NCI-H2227 treated with DMSO at 0.1 percent for 48 hours (cell line): ENCODE data around the gene SCD5.

Experiments used
- DNase-seq: peaks from one replicate; lab custom pipeline; 2025; lab: John Stamatoyannopoulos, UW

Gene SCD5

GRCh38 chr4:82797040-82797404, 1.6 kb downstream of the SCD5 start:
- DNase-seq, result peak; percentile 31

GRCh38 chr4:82792912-82793649, 5.5 kb downstream of the SCD5 start:
- no peak for DNase-seq

GRCh38 chr4:82791179-82791578, 7.4 kb downstream of the SCD5 start:
- DNase-seq, result no peak

- no peak for DNase-seq
Observed at GRCh38 chr4:82790060-82790660, 8.4 kb downstream of the SCD5 start.

GRCh38 chr4:82789025-82789776, 9.4 kb downstream of the SCD5 start:
- no peak for DNase-seq

GRCh38 chr4:82787342-82787741, 11.3 kb downstream of the SCD5 start:
- no peak for DNase-seq

GRCh38 chr4:82786828-82787227, 11.8 kb downstream of the SCD5 start:
- DNase-seq, result peak; percentile 39

- DNase-seq, result peak; percentile 35
Observed at GRCh38 chr4:82785611-82786400, 12.8 kb downstream of the SCD5 start.

- DNase-seq, result peak; percentile 58
Observed at GRCh38 chr4:82784681-82785610, 13.7 kb downstream of the SCD5 start.

- no peak for DNase-seq
Observed at GRCh38 chr4:82782626-82783345, 15.8 kb downstream of the SCD5 start.

- peak; percentile 34 for DNase-seq
Observed at GRCh38 chr4:82780752-82781231, 17.8 kb downstream of the SCD5 start.

- DNase-seq, result no peak
Observed at GRCh38 chr4:82780170-82780751, 18.3 kb downstream of the SCD5 start.

- no peak for DNase-seq
Observed at GRCh38 chr4:82779032-82779431, 19.6 kb downstream of the SCD5 start.

GRCh38 chr4:82777857-82778525, 20.6 kb downstream of the SCD5 start:
- no peak for DNase-seq

- no peak for DNase-seq
Observed at GRCh38 chr4:82776925-82777542, 21.6 kb downstream of the SCD5 start.

GRCh38 chr4:82775243-82775642, 23.4 kb downstream of the SCD5 start:
- DNase-seq, result no peak

GRCh38 chr4:82774711-82775171, 23.9 kb downstream of the SCD5 start:
- no peak for DNase-seq

GRCh38 chr4:82773057-82773456, 25.5 kb downstream of the SCD5 start:
- DNase-seq, result no peak

- DNase-seq, result no peak
Observed at GRCh38 chr4:82770607-82771006, 28.0 kb downstream of the SCD5 start.
